Stimulated activated naive CD8-positive, alpha-beta T cell treated with anti-CD3 and anti-CD28 coated beads, Interleukin-15, amount 100 ng/mL, for 72 hours (primary cell): ENCODE results near the gene KRT32.

Experiments used
- ATAC-seq: fragments of 150-1000 bp; cut with Tn5 transposase; 2 replicates; pipeline ENCODE4 v1.10.0; 2021; ENCODE audit warnings: mild to moderate bottlenecking, moderate library complexity
- DNase-seq, 2 donors: peaks; one replicate each; pipeline ENCODE4 v3.0.0; 2021 to 2022
- H3K27ac Mint-ChIP-seq, 2 donors: one replicate each; pipeline ENCODE4 v1.8.0; 2022; ENCODE audit warnings: mild to moderate bottlenecking in 2 of 2, mixed read lengths in 2 of 2, moderate library complexity in 2 of 2
- H3K27me3 Mint-ChIP-seq: one replicate; pipeline ENCODE4 v1.8.0; 2022; ENCODE audit warnings: mixed read lengths
- H3K4me1 Mint-ChIP-seq: one replicate; pipeline ENCODE4 v1.8.0; 2022; ENCODE audit warnings: mild to moderate bottlenecking, mixed read lengths
- H3K4me3 Mint-ChIP-seq, 2 donors: one replicate each; pipeline ENCODE4 v1.8.0; 2022; ENCODE audit warnings: mild to moderate bottlenecking in 2 of 2, mixed read lengths in 2 of 2, moderate library complexity in 1 of 2
- H3K9me3 Mint-ChIP-seq, 2 donors: one replicate each; pipeline ENCODE4 v1.8.0; 2022; ENCODE audit warnings: mixed read lengths in 2 of 2

KRT32 gene

DNA sequence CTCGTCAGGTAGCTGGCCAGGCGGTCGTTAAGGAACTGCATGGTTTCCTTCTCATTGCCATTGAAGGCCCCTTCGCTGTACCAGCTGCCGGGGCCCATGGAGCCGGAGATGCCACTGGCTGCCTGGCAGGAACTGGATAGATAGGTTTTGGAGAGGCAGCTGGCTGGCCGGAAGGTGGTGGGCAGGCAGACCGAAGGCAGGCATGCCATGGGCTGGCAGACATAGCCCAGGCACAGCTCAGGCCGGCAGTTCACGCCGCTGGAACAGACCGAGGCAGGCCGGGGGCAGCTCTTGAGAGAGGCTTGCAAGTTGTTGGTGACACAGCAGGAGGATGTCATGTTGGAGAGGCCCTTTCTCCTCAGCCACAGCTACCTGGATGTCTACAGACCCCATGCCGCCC is at the start of gene KRT32:
KRT32 (minus strand) TSS at position 399 of the 400 bp plus-strand sequence; CDS start at position 338, 61 bp downstream.
- ATAC-seq: no peak
- Mint-ChIP-seq H3K4me1 (no peaks in the 10 kb centered on the region), H3K27ac (no peak within 1 kb of the TSS), H3K4me3 (no peak within 1 kb of the TSS), H3K9me3 (peaks cover 5 to 7% of the 10 kb centered on the region in 2 donors), H3K27me3 (peaks cover 6% of the 10 kb centered on the region)
- DNase-seq: no peak

DNA sequence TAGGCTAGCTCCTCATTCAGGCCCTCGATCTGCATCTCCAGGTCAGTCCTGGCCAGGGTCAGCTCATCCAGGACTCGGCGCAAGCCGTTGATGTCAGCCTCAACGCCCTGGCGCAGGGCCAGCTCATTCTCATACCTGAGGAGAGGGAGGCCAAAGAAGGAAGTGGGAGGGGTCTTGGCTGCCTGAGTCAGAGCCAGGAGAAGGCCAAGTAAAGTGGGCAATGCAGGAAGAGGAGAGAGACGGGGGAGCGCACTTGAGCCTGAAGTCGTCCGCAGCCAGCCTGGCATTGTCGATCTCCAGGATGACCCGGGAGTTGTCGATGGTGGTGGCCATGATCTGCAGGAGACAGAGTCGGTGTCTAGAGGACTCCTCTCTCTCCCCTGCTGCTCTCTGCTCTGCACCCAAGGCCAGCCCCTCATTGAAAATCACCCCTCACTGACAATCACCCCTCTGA is 49.7 kb upstream of the KRT32 start:
- Mint-ChIP-seq H3K4me1 (no peaks in the 10 kb centered on the region), H3K27me3 (no peaks in the 10 kb centered on the region), H3K27ac (no peak overlapping the region), H3K9me3 (no peaks in the 10 kb centered on the region), H3K4me3 (no peak overlapping the region)
- ATAC-seq (no peak), DNase-seq (no peak)

DNA sequence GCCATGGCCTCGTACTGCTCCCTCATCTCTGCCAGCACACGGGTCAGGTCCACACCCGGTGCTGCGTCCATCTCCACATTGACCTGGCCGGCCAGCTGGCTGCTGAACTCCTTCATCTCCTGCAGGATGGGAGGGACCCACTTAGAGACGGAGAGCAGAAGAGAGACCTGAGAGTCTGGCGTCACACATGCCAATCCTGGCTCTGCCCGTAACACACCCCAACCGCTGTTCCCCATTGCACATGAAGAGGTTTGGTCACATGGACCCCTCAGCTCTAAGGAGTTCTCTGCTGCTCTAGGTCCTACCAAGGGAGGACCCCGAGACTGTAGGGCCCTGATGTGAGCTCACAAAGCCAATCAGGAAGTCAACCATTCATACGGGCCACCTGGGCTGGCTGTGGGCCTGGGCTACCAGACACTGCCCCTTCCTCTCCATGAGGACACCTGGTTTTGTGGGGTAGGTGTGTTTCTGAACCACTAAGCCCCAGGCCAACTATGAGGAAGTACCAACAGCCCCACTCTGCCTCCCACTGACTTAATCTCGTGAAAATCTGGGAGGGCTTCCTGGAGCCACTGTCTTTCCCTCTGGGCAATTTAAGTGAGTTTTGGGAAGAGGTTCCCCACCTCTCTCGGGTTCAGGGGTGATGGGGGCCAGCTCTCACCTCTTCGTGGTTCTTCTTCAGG is 49.1 kb upstream of the KRT32 start:
- H3K27ac Mint-ChIP-seq: peak overlapping the region in 1 of 2 donors; percentile 69
- no peak for ATAC-seq
- no peaks in the 10 kb centered on the region for H3K27me3 Mint-ChIP-seq
- no peaks in the 10 kb centered on the region for H3K4me1 Mint-ChIP-seq
- no peaks in the 10 kb centered on the region for H3K9me3 Mint-ChIP-seq
- no peak for DNase-seq
- H3K4me3 Mint-ChIP-seq: no peak overlapping the region

DNA sequence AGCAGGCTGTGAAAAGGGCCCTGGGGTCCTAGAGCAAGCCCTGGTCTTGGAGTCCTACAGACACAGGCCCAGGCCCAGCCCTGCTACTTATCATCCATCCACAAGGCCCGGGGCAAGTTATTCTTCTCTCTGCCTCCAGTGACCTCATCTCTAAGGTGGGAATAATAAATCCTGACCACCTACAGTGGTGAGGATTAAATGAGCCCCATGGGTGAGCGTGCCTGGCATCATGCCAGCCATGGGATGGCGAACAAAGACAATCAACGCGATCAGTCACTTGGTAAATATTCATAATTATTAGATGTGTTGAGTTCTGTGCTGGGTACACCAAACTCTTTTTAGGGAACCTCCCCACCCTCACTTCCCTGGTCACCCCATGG is 46.0 kb upstream of the KRT32 start:
- no peaks in the 10 kb centered on the region for H3K4me1 Mint-ChIP-seq
- H3K27me3 Mint-ChIP-seq: no peaks in the 10 kb centered on the region
- DNase-seq (no peak), ATAC-seq (no peak)
- H3K4me3 Mint-ChIP-seq: no peak overlapping the region
- H3K27ac Mint-ChIP-seq: no peak overlapping the region
- no peaks in the 10 kb centered on the region for H3K9me3 Mint-ChIP-seq

DNA sequence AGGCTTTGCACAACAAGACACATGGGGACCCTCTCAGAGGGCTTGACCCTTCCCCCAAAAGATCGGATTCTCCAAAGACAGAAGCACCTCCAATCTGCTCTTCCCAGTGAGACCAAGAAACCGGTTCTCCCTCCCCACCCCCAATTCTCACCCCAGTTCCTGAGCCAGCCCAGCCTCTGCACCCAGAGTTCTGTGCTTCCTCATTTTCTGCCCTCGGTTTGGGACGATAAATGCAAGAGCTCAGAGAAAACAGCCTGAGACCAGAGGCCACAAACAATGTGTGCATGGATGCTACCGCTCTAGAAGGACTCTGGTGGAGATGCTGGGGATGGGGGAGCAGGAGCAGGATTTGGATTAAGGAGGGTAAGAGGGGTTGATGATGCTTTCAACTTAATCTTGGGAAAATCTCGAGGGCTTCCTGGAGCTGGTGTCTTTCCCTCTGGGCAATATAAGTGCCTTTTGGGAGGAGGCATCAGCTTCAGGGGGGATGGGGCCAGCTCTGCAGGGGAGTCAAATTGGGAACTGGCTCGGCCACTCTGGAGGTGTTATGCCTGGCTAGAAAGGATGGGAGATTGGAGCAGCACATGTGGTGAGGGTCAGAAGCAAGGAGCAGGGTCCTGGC is 45.5 kb upstream of the KRT32 start:
- no peaks in the 10 kb centered on the region for H3K27me3 Mint-ChIP-seq
- no peaks in the 10 kb centered on the region for H3K9me3 Mint-ChIP-seq
- peak overlapping the region in 1 of 2 donors; percentile 23 for H3K27ac Mint-ChIP-seq
- ATAC-seq (no peak), DNase-seq (no peak)
- H3K4me1 Mint-ChIP-seq: no peaks in the 10 kb centered on the region
- H3K4me3 Mint-ChIP-seq: no peak overlapping the region

DNA sequence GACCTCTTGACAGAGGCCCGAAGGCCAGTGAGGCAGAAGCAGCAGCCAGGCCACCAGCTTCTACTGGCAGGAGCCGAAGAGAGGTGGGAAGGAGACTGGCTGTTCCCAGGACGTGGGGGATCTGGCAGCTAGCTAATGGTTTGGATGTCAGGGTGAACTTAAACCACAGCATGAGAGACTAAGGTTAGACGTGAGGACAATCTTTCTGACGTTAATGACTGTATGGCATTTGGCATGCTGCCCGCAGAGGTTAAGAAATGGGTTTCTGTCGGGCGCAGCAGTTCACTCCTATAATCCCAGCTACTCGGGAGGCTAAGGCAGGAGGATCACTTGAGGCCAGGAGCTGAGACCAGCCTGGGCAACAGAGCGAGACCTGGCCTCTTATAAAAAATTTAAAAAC is 44.5 kb upstream of the KRT32 start:
- DNase-seq (no peak), ATAC-seq (no peak)
- Mint-ChIP-seq H3K9me3 (no peaks in the 10 kb centered on the region), H3K27ac (no peak overlapping the region), H3K27me3 (no peaks in the 10 kb centered on the region), H3K4me1 (no peaks in the 10 kb centered on the region), H3K4me3 (no peak overlapping the region)

DNA sequence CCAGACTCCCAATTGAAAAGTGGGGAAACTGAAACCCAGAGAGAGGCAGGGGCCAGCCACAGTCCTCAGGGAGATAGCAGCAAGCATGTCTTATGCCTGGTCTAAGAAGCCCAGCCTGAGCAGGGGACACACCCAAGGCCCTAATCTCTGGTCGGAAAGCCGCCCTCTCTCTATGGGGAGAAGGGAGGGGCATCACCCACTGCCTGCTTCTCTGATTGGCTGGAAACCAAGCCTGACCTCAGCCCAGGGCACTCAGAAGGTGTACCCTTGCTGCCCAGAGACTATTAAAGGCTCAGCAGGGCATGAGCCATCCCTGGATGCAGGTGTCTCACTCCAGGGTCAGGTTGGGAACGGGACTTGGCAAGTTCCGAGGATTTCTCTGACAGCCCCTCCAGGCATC is 43.9 kb upstream of the KRT32 start:
- no peak for ATAC-seq
- H3K27me3 Mint-ChIP-seq: no peaks in the 10 kb centered on the region
- H3K9me3 Mint-ChIP-seq: no peaks in the 10 kb centered on the region
- H3K4me1 Mint-ChIP-seq: no peaks in the 10 kb centered on the region
- no peak overlapping the region for H3K27ac Mint-ChIP-seq
- no peak overlapping the region for H3K4me3 Mint-ChIP-seq
- DNase-seq: no peak

DNA sequence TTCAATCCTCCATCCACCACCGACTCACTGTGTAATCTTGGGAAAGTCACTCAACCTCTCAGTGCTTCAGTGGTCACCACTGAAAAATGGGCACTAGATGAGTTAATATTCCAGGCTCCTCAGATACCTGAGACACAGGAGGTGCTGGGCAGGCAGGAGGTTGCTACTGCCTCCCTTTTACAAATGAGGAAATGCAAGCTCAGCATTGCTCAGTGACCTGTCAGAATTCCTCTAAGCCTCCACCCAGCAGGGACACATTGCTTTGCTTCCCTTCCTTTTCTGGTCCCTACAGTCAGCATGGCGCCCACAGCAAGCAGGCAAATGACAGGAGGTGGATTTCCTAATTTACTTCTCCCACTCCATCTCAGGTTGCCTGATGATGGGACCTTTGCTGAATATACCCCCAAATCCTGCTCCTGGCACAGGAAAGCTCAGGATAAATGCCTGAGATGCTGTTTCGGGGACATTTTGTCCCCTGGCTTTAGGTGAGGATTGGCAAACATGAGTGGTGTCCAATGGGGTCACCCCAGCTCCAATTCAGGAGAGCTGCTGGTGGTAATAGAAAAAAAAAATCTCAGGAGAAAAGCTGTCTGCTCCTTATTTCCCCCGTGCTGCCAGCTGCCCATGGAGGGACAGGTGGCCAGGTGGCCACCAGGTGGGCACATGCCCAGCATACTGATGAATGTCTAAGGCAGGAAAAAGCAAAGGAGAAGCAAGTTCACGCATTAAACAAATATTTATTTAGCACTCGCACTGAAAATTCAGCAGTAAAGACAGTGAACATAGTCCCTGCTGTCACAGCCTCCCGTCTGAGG is 43.3 kb upstream of the KRT32 start:
- no peak for ATAC-seq

DNA sequence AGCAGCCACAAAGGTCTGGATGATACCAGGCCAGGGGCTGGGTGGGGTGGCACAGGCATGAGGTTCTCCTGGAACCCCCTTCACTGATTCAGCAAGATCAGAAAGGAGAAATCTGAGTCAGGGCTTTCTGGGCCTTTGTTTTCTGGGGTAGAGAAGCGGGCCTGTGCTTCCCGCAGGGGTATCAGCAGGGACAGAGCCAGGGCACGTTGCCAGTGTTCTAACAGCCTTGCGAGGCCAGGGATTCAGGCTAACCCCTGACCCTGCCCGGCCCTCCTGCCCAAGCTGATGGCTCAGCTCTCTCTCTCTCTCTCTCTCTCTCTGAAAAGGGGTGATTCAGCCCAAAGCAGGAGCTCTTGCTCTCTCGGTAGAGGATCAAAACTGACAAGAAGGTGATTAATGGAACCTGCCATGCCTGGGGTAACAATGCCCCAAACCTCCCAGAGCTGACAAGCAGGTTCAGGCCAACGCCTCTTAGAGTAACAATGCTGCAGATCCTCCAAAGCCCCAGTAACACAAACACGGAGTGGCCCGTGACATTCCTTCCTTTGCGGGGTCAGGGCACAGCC is 40.2 kb upstream of the KRT32 start:
- no peaks in the 10 kb centered on the region for H3K4me1 Mint-ChIP-seq
- no peaks in the 10 kb centered on the region for H3K9me3 Mint-ChIP-seq
- H3K4me3 Mint-ChIP-seq: no peak overlapping the region
- no peak for ATAC-seq
- no peak for DNase-seq
- H3K27ac Mint-ChIP-seq: no peak overlapping the region
- H3K27me3 Mint-ChIP-seq: no peaks in the 10 kb centered on the region

More for the DNA sequence above, 43.3 kb upstream of the KRT32 start:
- H3K4me3 Mint-ChIP-seq: no peak overlapping the region
- no peaks in the 10 kb centered on the region for H3K4me1 Mint-ChIP-seq
- H3K27me3 Mint-ChIP-seq: no peaks in the 10 kb centered on the region
- no peak for DNase-seq
- H3K27ac Mint-ChIP-seq: peak overlapping the region in 1 of 2 donors; percentile 4
- no peaks in the 10 kb centered on the region for H3K9me3 Mint-ChIP-seq

DNA sequence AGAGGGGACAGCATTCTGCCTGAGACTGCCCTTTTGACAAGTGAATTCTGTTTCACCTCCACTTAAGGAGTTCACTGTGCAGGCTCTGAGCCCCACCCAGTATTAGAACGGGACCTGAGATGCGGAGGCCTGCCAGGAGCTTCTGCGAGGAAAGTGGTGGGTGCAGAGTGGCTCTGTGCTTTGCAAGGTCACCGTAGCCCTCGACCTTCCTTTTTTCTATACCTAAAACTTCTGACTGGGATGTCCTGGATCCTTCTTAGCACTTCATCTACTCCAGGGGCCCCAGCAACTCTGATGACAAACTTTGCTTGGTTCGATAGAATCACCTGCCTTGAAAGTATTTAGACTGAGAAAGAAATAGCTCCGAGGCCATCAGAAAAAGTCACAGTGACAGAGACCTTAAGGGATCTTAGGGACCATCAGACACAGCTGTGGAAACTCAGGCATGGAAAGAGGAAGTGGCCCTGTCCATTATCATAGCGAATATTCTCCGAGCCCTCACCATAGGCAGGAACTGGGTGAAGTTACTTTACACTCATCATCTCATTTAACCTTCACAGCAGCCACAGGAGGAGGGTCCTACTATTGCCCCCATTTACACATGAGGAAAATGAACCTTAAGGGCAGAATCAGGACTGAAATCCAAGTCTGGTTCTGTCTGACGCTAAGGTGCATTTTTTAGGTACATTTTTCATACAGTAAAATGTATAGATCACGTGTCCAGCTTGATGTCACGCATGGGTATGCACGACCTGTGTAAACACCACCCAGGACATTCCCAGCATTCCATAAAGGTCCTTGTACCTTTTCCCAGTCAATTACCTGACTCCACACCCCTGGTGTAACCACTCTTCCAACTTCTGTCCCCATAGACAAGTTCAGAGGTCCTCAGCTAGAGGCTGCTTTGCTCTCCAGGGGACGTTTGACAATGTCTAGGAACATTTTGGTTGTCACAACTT is 38.9 kb upstream of the KRT32 start:
- DNase-seq: no peak
- Mint-ChIP-seq H3K9me3 (no peaks in the 10 kb centered on the region), H3K4me3 (no peak overlapping the region), H3K27ac (no peak overlapping the region), H3K4me1 (no peaks in the 10 kb centered on the region), H3K27me3 (no peaks in the 10 kb centered on the region)
- no peak for ATAC-seq

DNA sequence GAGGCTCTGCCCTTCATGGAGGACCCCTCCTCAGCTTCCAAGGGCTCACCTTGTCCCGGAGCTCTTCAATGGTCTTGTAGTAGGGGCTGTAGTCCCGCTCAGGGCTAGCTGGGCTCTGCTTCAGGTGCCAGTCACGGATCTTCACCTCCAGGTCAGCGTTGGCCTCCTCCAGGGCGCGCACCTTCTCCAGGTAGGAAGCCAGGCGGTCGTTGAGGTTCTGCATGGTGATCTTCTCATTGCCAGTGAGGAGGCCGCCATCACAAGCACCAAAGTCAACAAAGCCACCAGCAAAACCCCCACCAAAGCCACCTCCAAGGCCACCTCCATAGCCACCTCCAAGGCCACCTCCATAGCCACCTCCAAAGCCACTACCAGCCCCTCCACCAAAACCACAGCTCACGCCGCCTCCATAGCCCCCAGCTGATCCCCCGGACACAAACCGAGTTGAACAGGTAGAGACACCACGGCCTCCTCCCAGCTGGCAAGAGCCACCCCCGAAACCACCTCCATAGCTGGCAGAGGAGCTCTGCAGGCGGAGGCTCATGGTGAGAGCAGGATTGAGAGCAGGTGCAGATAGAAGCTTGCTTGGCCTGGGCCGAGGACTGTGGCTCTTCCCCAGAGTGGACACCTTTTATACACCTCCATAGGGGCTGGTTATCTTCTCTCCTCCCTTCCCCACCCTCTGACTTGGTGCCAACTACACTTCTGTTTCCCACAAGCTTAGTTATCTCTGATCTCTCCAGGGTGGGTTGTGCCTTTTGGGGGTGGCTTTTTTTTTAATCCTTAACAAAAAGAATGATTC is 38.0 kb upstream of the KRT32 start, which contains the start of gene KRT13:
KRT13 (minus strand) TSS at position 606 of the 802 bp plus-strand sequence; CDS start at position 544, 62 bp downstream.
- Mint-ChIP-seq H3K9me3 (no peaks in the 10 kb centered on the region), H3K4me1 (no peaks in the 10 kb centered on the region), H3K4me3 (no peak within 1 kb of the TSS), H3K27ac (no peak within 1 kb of the TSS), H3K27me3 (no peaks in the 10 kb centered on the region)
- ATAC-seq: no peak
- DNase-seq: no peak

DNA sequence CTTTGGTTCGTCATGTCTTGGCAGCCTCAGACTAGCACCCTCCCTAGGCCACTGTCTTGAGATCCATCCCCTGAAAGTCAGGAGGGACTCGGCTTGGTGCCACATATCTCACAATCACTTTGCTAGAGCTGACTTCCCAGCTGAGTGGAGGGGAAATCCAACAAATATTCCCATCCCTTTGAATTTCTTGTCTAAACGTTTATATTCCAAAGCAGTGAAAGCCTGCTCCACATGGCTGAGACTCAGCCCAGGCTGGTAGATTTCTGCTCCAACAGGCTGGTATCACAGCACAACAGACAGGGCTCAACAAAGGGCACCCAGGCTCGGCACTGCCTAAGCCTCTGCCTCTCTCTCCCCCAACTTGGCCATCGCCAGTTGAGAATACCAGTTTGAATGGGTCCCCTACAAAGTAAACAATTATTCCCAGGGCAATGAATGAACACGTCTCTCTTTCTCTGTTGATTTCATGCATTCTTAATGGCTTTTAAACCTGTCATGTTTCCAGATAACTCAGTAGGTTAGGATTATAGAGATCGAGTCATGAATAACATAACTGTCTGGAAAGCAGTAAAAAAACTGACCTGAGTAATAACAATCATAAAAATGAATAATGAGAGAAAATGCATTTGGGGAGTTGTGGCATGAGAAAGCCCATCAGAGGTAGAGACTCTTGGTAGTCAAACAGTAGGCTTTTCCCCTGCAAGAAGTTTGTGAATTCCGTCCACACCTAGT is 37.2 kb upstream of the KRT32 start:
- H3K9me3 Mint-ChIP-seq: no peaks in the 10 kb centered on the region
- ATAC-seq (no peak), DNase-seq (no peak)
- peaks cover 5% of the 10 kb centered on the region for H3K4me1 Mint-ChIP-seq
- no peak overlapping the region for H3K27ac Mint-ChIP-seq
- H3K4me3 Mint-ChIP-seq: no peak overlapping the region
- H3K27me3 Mint-ChIP-seq: no peaks in the 10 kb centered on the region

DNA sequence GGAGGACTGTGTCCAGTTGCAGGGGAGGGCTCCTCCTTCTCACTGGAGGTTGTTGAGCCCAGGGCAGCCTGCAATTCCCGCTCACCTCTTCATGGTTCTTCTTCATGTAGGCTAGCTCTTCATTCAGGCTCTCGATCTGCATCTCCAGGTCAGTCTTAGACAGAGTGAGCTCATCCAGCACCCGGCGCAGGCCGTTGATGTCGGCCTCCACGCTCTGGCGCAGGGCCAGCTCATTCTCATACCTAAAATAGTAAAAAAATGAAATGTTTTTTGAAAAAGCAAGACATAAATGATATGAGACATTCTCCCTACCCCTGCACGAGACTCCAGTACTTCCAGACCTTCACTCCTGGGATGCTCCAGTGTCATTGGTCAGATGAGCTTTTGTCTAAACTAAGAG is 36.0 kb upstream of the KRT32 start:
- peaks cover 5% of the 10 kb centered on the region for H3K4me1 Mint-ChIP-seq
- no peak for ATAC-seq

More for the DNA sequence above, 36.0 kb upstream of the KRT32 start:
- no peak overlapping the region for H3K27ac Mint-ChIP-seq
- H3K4me3 Mint-ChIP-seq: no peak overlapping the region
- H3K9me3 Mint-ChIP-seq: no peaks in the 10 kb centered on the region
- DNase-seq: no peak
- no peaks in the 10 kb centered on the region for H3K27me3 Mint-ChIP-seq
